AG09319 (cell line): ENCODE data around the gene CCDC192.

ENCODE experiments used
- DNase-seq: peaks from one replicate; pipeline ENCODE4 v3.0.0-alpha.2; 2010; ENCODE audit warnings: low read depth; ENCODE audit errors: extremely low read depth
- TF ChIP-seq, protein P1 (sequence below): IDR thresholded peaks from 2 replicates; pipeline ENCODE4 v1.5.1; 2011; ENCODE audit warnings: low read depth, mild to moderate bottlenecking, inconsistent platforms, low read length, moderate library complexity

Gene CCDC192

DNA sequence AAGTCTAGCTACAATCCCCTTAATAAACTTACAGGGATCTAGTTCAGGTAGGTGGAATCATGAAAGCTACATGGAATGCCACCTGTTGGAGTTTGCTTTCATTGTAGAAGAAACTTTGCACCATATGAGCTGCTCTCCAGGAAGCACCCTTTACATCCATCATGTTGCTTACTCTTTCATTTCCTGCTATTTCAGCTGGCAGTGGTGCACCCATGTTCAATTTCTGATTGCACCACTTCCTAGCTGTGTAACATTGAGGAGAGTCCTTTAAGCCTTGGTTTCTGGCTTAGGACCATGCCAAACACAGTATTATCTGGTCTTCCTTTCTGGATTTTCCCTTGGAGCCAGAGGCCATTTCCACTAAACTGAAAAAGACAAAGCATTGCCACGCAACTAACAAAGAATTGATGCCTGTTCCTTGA is 257.1 kb downstream of the CCDC192 start:
- no peak for DNase-seq
- TF ChIP-seq, protein P1, sequence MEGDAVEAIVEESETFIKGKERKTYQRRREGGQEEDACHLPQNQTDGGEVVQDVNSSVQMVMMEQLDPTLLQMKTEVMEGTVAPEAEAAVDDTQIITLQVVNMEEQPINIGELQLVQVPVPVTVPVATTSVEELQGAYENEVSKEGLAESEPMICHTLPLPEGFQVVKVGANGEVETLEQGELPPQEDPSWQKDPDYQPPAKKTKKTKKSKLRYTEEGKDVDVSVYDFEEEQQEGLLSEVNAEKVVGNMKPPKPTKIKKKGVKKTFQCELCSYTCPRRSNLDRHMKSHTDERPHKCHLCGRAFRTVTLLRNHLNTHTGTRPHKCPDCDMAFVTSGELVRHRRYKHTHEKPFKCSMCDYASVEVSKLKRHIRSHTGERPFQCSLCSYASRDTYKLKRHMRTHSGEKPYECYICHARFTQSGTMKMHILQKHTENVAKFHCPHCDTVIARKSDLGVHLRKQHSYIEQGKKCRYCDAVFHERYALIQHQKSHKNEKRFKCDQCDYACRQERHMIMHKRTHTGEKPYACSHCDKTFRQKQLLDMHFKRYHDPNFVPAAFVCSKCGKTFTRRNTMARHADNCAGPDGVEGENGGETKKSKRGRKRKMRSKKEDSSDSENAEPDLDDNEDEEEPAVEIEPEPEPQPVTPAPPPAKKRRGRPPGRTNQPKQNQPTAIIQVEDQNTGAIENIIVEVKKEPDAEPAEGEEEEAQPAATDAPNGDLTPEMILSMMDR: no peak

DNA sequence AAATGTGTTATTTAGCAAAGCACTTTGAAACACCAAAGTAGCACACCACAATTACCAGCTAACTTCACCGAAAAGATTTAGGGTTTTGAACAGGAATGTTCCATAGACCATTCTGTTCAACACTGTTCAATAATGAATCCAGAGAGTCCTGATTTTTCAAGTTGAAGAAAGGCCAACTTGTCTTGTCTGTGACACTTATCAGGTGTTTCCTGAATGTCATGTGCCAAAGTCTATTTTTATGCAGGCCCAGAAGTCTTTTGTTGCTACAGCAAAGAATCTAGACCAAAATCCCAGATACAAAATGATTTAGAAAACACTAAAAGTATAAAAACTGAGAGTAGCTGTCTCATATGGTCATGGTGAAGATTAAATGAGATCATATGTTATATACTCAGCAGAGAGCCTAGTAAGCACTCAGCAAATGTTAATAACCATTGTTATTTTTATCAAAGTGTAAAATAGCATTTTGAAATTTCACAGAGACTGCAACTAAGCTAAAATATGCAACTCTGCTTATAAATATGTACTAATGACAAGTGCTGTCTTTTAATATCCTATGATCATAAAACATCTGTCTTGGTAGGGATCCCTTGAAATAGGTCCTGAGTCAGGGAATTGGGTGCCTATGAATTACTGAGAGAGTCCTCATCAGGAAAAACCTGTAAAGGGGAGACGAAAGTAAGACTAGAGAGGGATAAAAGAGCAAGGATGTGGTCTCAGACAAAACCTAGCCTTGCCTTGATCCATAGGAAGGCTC is 258.0 kb downstream of the CCDC192 start:
- TF ChIP-seq, protein P1: no peak
- no peak for DNase-seq

DNA sequence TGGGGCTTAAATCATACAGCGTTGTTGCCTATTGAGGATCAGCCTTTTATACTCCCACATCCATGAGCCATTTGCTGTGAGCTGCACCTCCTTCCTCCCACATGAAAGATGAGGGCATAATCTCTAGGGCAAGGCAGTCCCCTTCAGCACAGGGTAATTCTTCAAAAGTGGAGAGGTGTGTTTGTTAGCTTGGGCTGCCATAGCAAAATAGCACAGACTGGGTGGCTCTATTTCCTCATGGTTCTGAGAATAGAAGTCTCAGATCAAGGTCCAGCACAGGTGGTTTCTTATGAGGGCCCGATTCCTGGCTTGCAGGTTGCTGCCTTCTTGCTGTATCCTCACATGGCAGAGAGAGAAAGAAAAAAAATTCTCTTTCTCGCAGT is 258.6 kb downstream of the CCDC192 start:
- DNase-seq: no peak
- TF ChIP-seq, protein P1: no peak

DNA sequence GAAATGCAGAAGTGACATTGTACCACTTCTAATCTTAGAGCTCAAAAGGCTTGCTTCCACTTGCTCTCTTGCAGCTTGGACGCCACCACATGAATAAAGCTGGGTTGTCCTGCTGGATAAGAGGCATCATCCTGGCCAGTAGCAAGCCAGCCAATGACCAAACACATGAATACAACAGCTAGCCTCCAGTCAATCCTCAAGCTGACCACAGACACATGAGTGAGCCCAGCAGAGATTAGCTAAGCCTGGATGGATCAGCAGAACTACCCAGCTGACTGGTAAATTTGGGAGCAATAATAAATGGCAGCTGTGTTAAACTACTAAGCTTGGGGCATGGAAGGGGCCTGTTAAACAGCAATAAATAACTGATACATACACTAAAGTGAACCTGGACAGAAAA is 259.3 kb downstream of the CCDC192 start:
- TF ChIP-seq, protein P1: no peak
- DNase-seq: no peak

DNA sequence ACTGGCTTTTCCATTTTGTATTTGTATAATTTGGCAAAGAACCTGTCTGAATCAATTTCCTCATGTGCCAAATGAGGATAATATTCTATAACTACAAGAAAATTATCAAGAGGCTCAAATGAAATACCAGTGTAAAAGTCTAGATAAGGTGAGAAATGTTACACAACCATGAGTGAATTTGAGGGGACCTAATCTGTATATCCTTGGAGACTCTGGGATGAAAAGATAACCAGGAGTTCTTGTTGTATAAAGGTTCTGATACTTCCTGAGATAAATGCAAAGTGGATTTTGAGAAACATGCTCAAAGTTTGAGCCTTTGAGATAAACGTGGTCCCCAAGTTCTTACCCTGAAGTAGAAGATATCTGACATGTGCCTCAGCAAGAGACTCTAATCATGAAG is 260.0 kb downstream of the CCDC192 start:
- no peak for DNase-seq
- TF ChIP-seq, protein P1: no peak

DNA sequence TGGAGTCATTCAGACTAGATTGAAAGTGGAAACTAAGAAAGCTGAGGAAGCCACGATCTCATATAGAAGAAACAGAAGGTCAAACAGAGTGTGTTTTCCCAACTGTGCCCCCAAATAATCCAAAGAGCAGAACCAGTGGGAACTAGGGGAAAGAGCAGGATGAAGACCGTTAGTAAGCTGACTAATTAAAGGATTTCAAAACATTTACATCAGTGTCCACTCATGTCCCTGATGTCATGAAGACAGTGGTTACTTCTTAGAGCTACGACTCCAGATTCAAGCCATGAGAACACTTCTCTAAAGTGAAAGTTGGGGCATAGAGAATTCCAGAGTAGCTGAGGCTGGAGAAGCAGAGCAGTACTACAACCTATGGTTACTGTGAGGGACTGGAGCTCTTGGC is 260.7 kb downstream of the CCDC192 start:
- TF ChIP-seq, protein P1: no peak
- no peak for DNase-seq

DNA sequence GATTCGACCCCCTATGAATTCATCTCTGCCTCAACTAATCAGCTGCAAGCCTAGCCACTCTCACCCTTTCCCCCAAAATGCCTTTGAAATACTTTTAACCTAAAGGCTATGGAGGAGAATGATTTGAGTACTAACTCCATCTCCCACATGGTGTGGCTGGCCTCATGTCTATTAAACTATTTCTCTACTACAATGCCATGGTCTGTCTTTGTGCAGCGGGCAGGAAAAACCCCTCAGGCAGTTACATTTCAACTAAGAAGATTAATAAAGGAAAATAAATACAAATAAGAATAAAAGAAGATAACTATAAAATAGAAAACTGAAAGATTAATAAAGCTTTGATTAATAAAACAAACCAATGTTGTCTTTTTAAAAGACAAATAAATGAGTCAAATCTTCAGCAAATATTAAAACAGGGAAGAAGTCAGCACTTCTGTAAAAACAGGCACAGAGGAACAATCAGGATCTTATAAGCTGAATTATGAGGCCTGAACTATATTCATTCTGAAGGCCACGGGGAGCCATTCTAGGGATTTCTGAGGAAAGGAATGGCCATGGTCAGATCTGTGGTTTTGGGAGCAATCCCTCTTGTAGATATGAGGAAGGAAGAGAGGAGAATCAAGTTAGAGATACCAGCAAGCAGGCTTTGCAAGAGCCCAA is 264.3 kb downstream of the CCDC192 start:
- TF ChIP-seq, protein P1: no peak
- DNase-seq: no peak
